Thyroid gland (tissue), 4 donors: ENCODE measurements around the gene ANKRD11.

Source experiments
- CTCF ChIP-seq, 6 experiments: fragments of 200-600 bp in 3 of 6; fragments of 450-650 bp in 3 of 6; sonication (generic) in 3 of 6; IDR thresholded peaks; one replicate each; pipeline ENCODE4 v1.5.1; 2016 to 2019; ENCODE audit warnings: antibody characterized with exemption in 6 of 6, mild to moderate bottlenecking in 2 of 6, inconsistent platforms in 1 of 6, moderate library complexity in 1 of 6
- POLR2A ChIP-seq, 2 donors: fragments of 450-650 bp; IDR thresholded peaks; one replicate each; pipeline ENCODE4 v1.6.1; 2017; ENCODE audit warnings: antibody characterized with exemption in 2 of 2, mild to moderate bottlenecking in 2 of 2, moderate library complexity in 1 of 2

- TF ChIP-seq POLR2A (IDR thresholded peaks at IDR 0.05) (no peak), CTCF (IDR thresholded peaks at IDR 0.05) (no peak)
Observed at GRCh38 chr16:89455178-89455577, 35.2 kb downstream of the ANKRD11 start.
